A673 (cell line): Measurements from ENCODE around the gene CDIP1.

Source experiments
- EZH2 ChIP-seq: fragments of 200-600 bp; sonication (generic); IDR thresholded peaks from 2 replicates; pipeline ENCODE4 v1.6.1; 2017; ENCODE audit warnings: borderline replicate concordance, low read depth, mild to moderate bottlenecking, mixed read lengths, antibody characterized with exemption, low read length; ENCODE audit not compliant: poor library complexity, severe bottlenecking
- TF ChIP-seq, protein P1 (sequence below): fragments of 300-800, 200-600 bp; sonication (generic); conservative IDR thresholded peaks from 2 replicates; pipeline ENCODE4 v1.5.1; 2017; ENCODE audit warnings: low read depth, mild to moderate bottlenecking, antibody characterized with exemption, low read length, moderate library complexity, mixed read lengths

GRCh38 chr16:4564661-4565267 is 26.2 kb upstream of the CDIP1 start:
- TF ChIP-seq, protein P1, sequence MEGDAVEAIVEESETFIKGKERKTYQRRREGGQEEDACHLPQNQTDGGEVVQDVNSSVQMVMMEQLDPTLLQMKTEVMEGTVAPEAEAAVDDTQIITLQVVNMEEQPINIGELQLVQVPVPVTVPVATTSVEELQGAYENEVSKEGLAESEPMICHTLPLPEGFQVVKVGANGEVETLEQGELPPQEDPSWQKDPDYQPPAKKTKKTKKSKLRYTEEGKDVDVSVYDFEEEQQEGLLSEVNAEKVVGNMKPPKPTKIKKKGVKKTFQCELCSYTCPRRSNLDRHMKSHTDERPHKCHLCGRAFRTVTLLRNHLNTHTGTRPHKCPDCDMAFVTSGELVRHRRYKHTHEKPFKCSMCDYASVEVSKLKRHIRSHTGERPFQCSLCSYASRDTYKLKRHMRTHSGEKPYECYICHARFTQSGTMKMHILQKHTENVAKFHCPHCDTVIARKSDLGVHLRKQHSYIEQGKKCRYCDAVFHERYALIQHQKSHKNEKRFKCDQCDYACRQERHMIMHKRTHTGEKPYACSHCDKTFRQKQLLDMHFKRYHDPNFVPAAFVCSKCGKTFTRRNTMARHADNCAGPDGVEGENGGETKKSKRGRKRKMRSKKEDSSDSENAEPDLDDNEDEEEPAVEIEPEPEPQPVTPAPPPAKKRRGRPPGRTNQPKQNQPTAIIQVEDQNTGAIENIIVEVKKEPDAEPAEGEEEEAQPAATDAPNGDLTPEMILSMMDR: no peak
- TF ChIP-seq EZH2: no peak
